ENCODE measurements around the gene BRINP1.

The BRINP1 gene

GRCh38 chr9:119273984-119274665, 95.1 kb downstream of the BRINP1 start:
- DNase-seq: no peak

GRCh38 chr9:119273325-119273904, 95.8 kb downstream of the BRINP1 start:
- DNase-seq: no peak

- no peak for DNase-seq
These were observed 96.6 kb downstream of the BRINP1 start for GRCh38 chr9:119272500-119273211.

GRCh38 chr9:119268985-119269384, 100.2 kb downstream of the BRINP1 start:
- no peak for DNase-seq

GRCh38 chr9:119264165-119264564, 105.1 kb downstream of the BRINP1 start:
- DNase-seq: no peak

- no peak for DNase-seq
These were observed 111.6 kb downstream of the BRINP1 start for GRCh38 chr9:119257592-119257991.

- DNase-seq: no peak
These were observed 114.1 kb downstream of the BRINP1 start for GRCh38 chr9:119255116-119255515.

- DNase-seq: no peak
These were observed 116.5 kb downstream of the BRINP1 start for GRCh38 chr9:119252671-119253299.

- DNase-seq: no peak
These were observed 117.3 kb downstream of the BRINP1 start for GRCh38 chr9:119251936-119252335.

- DNase-seq: no peak
These were observed 118.5 kb downstream of the BRINP1 start for GRCh38 chr9:119250730-119251129.

- DNase-seq: no peak
These were observed 128.7 kb downstream of the BRINP1 start for GRCh38 chr9:119240546-119240945.

- no peak for DNase-seq
These were observed 134.6 kb downstream of the BRINP1 start for GRCh38 chr9:119234636-119235035.

- no peak for DNase-seq
These were observed 141.8 kb downstream of the BRINP1 start for GRCh38 chr9:119227422-119227821.

- no peak for DNase-seq
These were observed 144.8 kb downstream of the BRINP1 start for GRCh38 chr9:119224431-119224830.

- no peak for DNase-seq
These were observed 148.0 kb downstream of the BRINP1 start for GRCh38 chr9:119221276-119221675.

- no peak for DNase-seq
These were observed 150.9 kb downstream of the BRINP1 start for GRCh38 chr9:119218293-119218692.

GRCh38 chr9:119216651-119217331, 152.4 kb downstream of the BRINP1 start:
- no peak for DNase-seq

- no peak for DNase-seq
These were observed 153.6 kb downstream of the BRINP1 start for GRCh38 chr9:119215651-119216050.

GRCh38 chr9:119213471-119213870, 155.8 kb downstream of the BRINP1 start:
- no peak for DNase-seq

- DNase-seq: no peak
These were observed 171.2 kb downstream of the BRINP1 start for GRCh38 chr9:119197893-119198607.

GRCh38 chr9:119195521-119195920, 173.7 kb downstream of the BRINP1 start:
- DNase-seq: no peak

- no peak for DNase-seq
These were observed 183.9 kb downstream of the BRINP1 start for GRCh38 chr9:119185298-119185697.
